ENCODE results near the gene TTLL11. TPM values are rescaled to one million over a fixed set of nuclear protein-coding genes. Genes with fewer than 3 reads are reported as not detected.

TTLL11 gene
- polyA plus RNA-seq, 1 of the 3 experiments (the other 2 are of a cell fraction) = 6.8 TPM

DNA sequence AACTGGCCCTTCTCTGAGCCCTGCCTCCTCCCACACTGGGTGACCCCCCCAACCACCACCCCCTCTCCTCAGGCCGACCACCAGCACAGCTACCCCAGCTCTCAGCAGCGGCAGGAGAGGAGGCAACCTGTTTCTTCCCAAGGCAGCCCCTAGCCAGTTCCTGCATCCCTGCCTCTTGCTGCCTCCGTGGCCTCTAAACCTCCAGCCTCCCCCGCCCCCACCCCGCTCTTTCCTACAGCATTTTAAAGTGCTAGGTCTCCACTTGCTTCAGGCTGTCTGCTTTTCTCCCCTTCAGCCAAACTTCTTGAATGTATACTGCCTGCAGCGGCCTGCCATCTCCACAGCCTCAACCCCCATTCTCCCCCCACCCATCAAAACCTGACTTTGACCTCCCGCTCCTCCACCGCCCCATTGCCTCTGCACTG lies 306.1 kb downstream of the TTLL11 start (continued):
- TF ChIP-seq SIN3A (IDR thresholded peaks at IDR 0.05; ENCODE audit: borderline replicate concordance, low read depth, low read length) (no peak), RFX5 (IDR thresholded peaks at IDR 0.05; ENCODE audit: low read length) (no peak), MXI1 (IDR thresholded peaks at IDR 0.05; ENCODE audit: low read depth, low read length) (no peak), ELF1 (IDR thresholded peaks at IDR 0.05) (no peak), FOXJ3 (CRISPR knock-in tag; IDR thresholded peaks at IDR 0.05) (no peak)

DNA sequence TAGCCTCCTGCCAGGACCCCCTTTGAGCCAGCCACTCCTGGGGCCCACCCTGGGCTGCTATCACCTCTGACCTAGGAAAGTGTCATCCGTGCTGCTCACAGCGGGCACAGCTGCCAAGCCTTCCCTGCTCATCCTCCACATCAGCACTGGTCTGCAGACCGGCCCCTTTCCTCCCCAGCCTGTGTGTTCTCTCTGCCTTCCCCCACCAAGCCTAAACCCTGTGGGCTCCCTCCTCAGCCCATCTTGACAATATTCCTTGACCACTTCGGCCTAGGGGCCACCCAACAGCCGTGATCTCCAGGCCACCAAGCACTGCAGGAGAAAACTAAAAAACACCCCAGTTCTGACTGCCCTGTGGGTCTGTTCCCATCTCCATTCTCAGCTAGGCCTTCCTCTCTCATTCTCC lies 306.6 kb downstream of the TTLL11 start:
- Histone ChIP-seq H3K9me2 (no peaks in the 10 kb centered on the region), H3K79me2 (ENCODE audit: insufficient read depth) (no peaks in the 10 kb centered on the region), H3K27ac (ENCODE audit: low read depth in 2 of 2, low read length in 1 of 2) (no peak overlapping the region; a peak in 1 of 4 replicates), H3K4me3 (ENCODE audit: low read depth in 2 of 2, low read length in 1 of 2) (no peak overlapping the region), H3F3A (replicated peaks; ENCODE audit: insufficient read depth) (peaks cover 10% of the 10 kb centered on the region), H3K9ac (no peak overlapping the region), H3K36me3 (replicated peaks in 1 of 2; ENCODE audit: control insufficient read depth in 1 of 2, insufficient read depth in 2 of 2, low read length in 1 of 2) (peaks cover 0 to 30% of the 10 kb centered on the region in 2 experiments), H2AFZ (ENCODE audit: low read depth) (no peak overlapping the region), H3K9me3 (no peaks in the 10 kb centered on the region), H4K20me1 (ENCODE audit: insufficient read depth) (no peaks in the 10 kb centered on the region), H3K4me2 (no peak overlapping the region), H3K4me1 (ENCODE audit: control insufficient read depth in 1 of 2, insufficient read depth in 2 of 2, low read depth in 1 of 2, low read length in 1 of 2) (peaks cover 0 to 18% of the 10 kb centered on the region in 2 experiments; a peak in 1 of 4 replicates), H3K27me3 (ENCODE audit: insufficient read depth) (no peaks in the 10 kb centered on the region)
- no peak for DNase-seq
- TF ChIP-seq EZH2phosphoT487 (IDR thresholded peaks at IDR 0.05; ENCODE audit: borderline replicate concordance, low read depth) = no peak
- TF ChIP-seq FOXM1 (IDR thresholded peaks at IDR 0.05; ENCODE audit: low read depth) = no peak
- TF ChIP-seq GATA2 (CRISPR knock-in tag; IDR thresholded peaks at IDR 0.05) = no peak
- TF ChIP-seq, protein P1, sequence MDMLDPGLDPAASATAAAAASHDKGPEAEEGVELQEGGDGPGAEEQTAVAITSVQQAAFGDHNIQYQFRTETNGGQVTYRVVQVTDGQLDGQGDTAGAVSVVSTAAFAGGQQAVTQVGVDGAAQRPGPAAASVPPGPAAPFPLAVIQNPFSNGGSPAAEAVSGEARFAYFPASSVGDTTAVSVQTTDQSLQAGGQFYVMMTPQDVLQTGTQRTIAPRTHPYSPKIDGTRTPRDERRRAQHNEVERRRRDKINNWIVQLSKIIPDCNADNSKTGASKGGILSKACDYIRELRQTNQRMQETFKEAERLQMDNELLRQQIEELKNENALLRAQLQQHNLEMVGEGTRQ (IDR thresholded peaks at IDR 0.05; ENCODE audit: borderline replicate concordance, low read depth, low read length) = no peak
- TF ChIP-seq FOSL2 (IDR thresholded peaks at IDR 0.05; ENCODE audit: borderline replicate concordance, low read depth) = no peak
- TF ChIP-seq EP300 (IDR thresholded peaks at IDR 0.05; ENCODE audit: borderline replicate concordance in 1 of 2, low read depth in 1 of 2, low read length in 1 of 2) = no peak
- no peak for TF ChIP-seq POLR2AphosphoS5 (IDR thresholded peaks at IDR 0.05; ENCODE audit: low read depth, low read length)
- TF ChIP-seq TCF12 (IDR thresholded peaks at IDR 0.05) = no peak
- no peak for TF ChIP-seq USF1 (IDR thresholded peaks at IDR 0.05; ENCODE audit: borderline replicate concordance, low read depth)
- no peak for TF ChIP-seq RCOR1 (IDR thresholded peaks at IDR 0.05; ENCODE audit: low read length)
- TF ChIP-seq RXRA (IDR thresholded peaks at IDR 0.05; ENCODE audit: borderline replicate concordance, low read depth) = no peak
- no peak for TF ChIP-seq MXI1 (IDR thresholded peaks at IDR 0.05; ENCODE audit: low read depth, low read length)
- no peak for TF ChIP-seq TAF1 (IDR thresholded peaks at IDR 0.05; ENCODE audit: borderline replicate concordance, low read depth, low read length)
- 90% methylated on average over 5 of the region's 5 CpGs for WGBS (ENCODE audit: low lambda C conversion rate)
- ChIA-PET POLR2A (no interaction called here), CTCF (interaction anchor here (1.1 to 1.7 kb wide), 2 partner anchors 41 to 99 kb away, joined by 3 to 4 read pairs; no protein-coding TSS in a partner anchor)

Measured in SK-N-SH (cell line).